ENCODE results near the gene MRPS27. TPM values are rescaled to one million over a fixed set of nuclear protein-coding genes. Genes with fewer than 3 reads are reported as not detected.
A peak's percentile ranks its signal among the peaks of the same experiment; 100 is the strongest.

Gene MRPS27
- total RNA-seq, 1 donor: 83.6 TPM

- DNase-seq (ENCODE audit: low read depth): peak; percentile 54
- no peak overlapping the region for H3K4me3 ChIP-seq (ENCODE audit: low read depth, low read length)
- TF ChIP-seq CTCF (IDR thresholded peaks at IDR 0.05; ENCODE audit: insufficient read depth, low read length): peak; percentile 76
Observed at GRCh38 chr5:72268753-72269410, 51.2 kb downstream of the MRPS27 start.

GRCh38 chr5:72268260-72268659 is 51.8 kb downstream of the MRPS27 start:
- no peak for TF ChIP-seq CTCF (IDR thresholded peaks at IDR 0.05; ENCODE audit: insufficient read depth, low read length)
- no peak for DNase-seq (ENCODE audit: low read depth)
- no peak overlapping the region for H3K4me3 ChIP-seq (ENCODE audit: low read depth, low read length)

- no peak for TF ChIP-seq CTCF (IDR thresholded peaks at IDR 0.05; ENCODE audit: insufficient read depth, low read length)
- peak; percentile 62 for DNase-seq (ENCODE audit: low read depth)
- no peak overlapping the region for H3K4me3 ChIP-seq (ENCODE audit: low read depth, low read length)
Observed at GRCh38 chr5:72267685-72268084, 52.4 kb downstream of the MRPS27 start.

GRCh38 chr5:72266862-72267261 is 53.2 kb downstream of the MRPS27 start:
- no peak for TF ChIP-seq CTCF (IDR thresholded peaks at IDR 0.05; ENCODE audit: insufficient read depth, low read length)
- H3K4me3 ChIP-seq (ENCODE audit: low read depth, low read length): no peak overlapping the region
- DNase-seq (ENCODE audit: low read depth): peak; percentile 41

- DNase-seq (ENCODE audit: low read depth): no peak
- no peak overlapping the region for H3K4me3 ChIP-seq (ENCODE audit: low read depth, low read length)
- no peak for TF ChIP-seq CTCF (IDR thresholded peaks at IDR 0.05; ENCODE audit: insufficient read depth, low read length)
Observed at GRCh38 chr5:72265032-72265877, 54.8 kb downstream of the MRPS27 start.

GRCh38 chr5:72256536-72256935 is 63.5 kb downstream of the MRPS27 start:
- DNase-seq (ENCODE audit: low read depth): no peak
- TF ChIP-seq CTCF (IDR thresholded peaks at IDR 0.05; ENCODE audit: insufficient read depth, low read length): no peak
- H3K4me3 ChIP-seq (ENCODE audit: low read depth, low read length): no peak overlapping the region

All from fibroblast of the aortic adventitia (primary cell).